ENCODE data around the gene FOXA1. TPM values are rescaled to one million over a fixed set of nuclear protein-coding genes. Genes with fewer than 3 reads are reported as not detected.

Gene FOXA1
- total RNA-seq, 1 donor from 2014 or later = not detected

DNA sequence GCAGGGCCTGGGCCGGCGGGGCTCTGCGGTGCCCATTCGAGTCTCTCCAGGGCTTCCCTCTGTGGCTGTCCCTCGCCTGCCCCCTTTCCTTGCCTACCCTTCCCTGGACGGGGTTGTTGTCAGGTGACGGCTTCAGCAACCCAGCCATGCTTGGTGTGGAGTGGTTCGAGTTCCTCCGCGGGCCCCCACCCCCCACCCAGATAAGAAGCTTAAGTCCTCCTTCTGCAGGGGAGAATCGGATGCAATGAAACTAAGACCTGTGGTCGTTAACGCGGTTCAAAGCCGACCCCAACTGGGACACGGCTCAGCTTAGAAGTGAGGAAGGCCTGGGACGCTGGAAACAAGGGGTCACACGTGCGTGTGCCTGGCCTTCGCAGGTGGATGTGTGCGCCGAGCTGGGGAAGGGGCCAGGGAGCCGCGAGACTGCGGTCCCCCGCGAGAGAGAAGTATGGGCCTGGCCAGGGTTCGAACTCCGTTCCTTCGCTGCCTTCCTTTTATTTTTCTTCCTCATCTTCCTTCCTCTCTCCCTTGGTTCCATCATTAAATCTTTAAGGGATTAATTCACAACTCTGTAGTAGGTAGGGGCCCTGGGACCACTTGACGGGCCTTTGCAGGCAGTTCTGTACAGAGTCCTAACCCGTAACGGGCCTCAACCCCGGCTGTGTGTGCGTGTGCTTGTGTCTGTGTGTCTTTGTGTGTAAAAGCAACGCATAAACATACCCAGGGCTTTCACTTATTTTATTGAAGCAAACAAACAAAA lies 3.9 kb upstream of the FOXA1 start:
- DNase-seq = no peak
- H3K4me3 Mint-ChIP-seq (ENCODE audit: unreplicated experiment) = peak overlapping the region; percentile 86

DNA sequence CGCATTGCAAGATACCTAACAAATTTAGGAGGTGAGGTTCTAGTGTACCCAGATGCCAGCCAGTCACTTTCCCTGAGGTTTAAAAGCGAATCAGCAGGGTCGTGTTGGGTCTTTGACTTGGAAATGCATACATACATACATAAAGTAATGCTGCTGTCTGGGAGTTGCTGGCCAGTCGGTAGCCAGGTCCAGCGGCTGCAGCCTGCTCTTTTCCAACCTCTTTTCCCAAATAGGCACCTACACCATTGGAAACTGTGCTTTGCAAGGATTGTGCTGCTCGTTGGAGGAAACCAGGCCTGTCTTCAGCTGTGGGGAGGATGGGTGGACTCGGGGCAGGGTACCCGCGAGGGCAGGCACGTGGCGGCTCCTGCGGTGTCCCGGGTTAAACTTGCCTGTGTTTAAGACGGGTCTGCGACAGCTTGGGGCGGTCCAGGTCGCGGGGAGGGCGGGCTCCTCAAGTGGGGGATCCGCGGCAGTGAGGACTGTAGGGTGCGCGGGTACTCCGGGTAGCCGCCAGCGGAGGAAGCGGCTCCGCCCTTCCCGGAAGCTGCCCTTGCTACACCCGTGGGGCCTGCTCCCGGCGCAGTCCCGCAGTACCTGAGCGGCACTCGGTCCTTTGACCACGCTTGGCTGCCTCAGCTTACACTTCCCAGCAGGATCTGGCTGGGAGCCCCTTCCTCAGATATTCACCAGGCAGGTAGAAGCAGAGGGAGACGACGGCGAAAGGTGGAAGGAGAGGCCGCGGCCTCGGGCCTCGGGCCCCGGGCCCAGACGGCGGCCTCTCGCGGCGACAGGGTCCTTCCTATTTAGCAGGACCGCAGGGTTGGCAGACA lies 3.1 kb upstream of the FOXA1 start:
- H3K4me1 Mint-ChIP-seq (ENCODE audit: low read depth, unreplicated experiment) = peaks cover 14% of the 10 kb centered on the region
- H3K27me3 Mint-ChIP-seq (ENCODE audit: unreplicated experiment) = peaks cover 41% of the 10 kb centered on the region
- H3K4me3 Mint-ChIP-seq (ENCODE audit: unreplicated experiment) = peak overlapping the region; percentile 55
- TF ChIP-seq, protein P1, sequence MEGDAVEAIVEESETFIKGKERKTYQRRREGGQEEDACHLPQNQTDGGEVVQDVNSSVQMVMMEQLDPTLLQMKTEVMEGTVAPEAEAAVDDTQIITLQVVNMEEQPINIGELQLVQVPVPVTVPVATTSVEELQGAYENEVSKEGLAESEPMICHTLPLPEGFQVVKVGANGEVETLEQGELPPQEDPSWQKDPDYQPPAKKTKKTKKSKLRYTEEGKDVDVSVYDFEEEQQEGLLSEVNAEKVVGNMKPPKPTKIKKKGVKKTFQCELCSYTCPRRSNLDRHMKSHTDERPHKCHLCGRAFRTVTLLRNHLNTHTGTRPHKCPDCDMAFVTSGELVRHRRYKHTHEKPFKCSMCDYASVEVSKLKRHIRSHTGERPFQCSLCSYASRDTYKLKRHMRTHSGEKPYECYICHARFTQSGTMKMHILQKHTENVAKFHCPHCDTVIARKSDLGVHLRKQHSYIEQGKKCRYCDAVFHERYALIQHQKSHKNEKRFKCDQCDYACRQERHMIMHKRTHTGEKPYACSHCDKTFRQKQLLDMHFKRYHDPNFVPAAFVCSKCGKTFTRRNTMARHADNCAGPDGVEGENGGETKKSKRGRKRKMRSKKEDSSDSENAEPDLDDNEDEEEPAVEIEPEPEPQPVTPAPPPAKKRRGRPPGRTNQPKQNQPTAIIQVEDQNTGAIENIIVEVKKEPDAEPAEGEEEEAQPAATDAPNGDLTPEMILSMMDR (IDR thresholded peaks at IDR 0.05; ENCODE audit: partially characterized antibody, unreplicated experiment) = no peak
- peaks cover 11% of the 10 kb centered on the region for H3K9me3 Mint-ChIP-seq (ENCODE audit: unreplicated experiment)
- no peak for DNase-seq
- no peaks in the 10 kb centered on the region for H3K36me3 Mint-ChIP-seq (ENCODE audit: unreplicated experiment)
- H3K27ac Mint-ChIP-seq (ENCODE audit: unreplicated experiment) = no peak overlapping the region

More for the DNA sequence above, 3.9 kb upstream of the FOXA1 start:
- Mint-ChIP-seq H3K27ac (ENCODE audit: unreplicated experiment) (no peak overlapping the region), H3K27me3 (ENCODE audit: unreplicated experiment) (peaks cover 43% of the 10 kb centered on the region), H3K4me1 (ENCODE audit: low read depth, unreplicated experiment) (peaks cover 14% of the 10 kb centered on the region), H3K36me3 (ENCODE audit: unreplicated experiment) (no peaks in the 10 kb centered on the region), H3K9me3 (ENCODE audit: unreplicated experiment) (peaks cover 11% of the 10 kb centered on the region)
- TF ChIP-seq, protein P1 (IDR thresholded peaks at IDR 0.05; ENCODE audit: partially characterized antibody, unreplicated experiment) = no peak

DNA sequence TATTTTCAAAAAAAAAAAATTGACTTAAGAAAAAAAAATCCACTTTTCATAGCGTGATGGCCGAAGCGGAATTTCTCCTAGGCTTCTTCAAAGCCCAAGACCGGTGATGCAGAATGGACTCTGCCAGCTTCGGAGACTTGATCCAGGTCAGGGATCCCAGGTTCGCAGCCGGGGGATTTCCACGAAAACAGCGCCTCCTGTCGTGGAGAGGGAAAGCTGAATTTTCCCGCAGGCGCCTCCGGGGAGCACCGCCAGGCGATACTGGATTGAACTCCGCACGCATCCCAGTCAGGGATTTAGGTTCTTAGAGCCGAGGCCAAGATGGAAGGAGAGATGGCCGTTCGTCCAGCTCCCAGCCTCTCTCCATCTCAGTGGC lies 2.5 kb upstream of the FOXA1 start:
- H3K9me3 Mint-ChIP-seq (ENCODE audit: unreplicated experiment) = peaks cover 11% of the 10 kb centered on the region
- no peak overlapping the region for H3K27ac Mint-ChIP-seq (ENCODE audit: unreplicated experiment)
- no peak overlapping the region for H3K4me3 Mint-ChIP-seq (ENCODE audit: unreplicated experiment)
- TF ChIP-seq, protein P1 (IDR thresholded peaks at IDR 0.05; ENCODE audit: partially characterized antibody, unreplicated experiment) = peak; percentile 61
- H3K4me1 Mint-ChIP-seq (ENCODE audit: low read depth, unreplicated experiment) = peaks cover 14% of the 10 kb centered on the region
- peak; percentile 63 for DNase-seq
- H3K27me3 Mint-ChIP-seq (ENCODE audit: unreplicated experiment) = peaks cover 41% of the 10 kb centered on the region
- no peaks in the 10 kb centered on the region for H3K36me3 Mint-ChIP-seq (ENCODE audit: unreplicated experiment)

DNA sequence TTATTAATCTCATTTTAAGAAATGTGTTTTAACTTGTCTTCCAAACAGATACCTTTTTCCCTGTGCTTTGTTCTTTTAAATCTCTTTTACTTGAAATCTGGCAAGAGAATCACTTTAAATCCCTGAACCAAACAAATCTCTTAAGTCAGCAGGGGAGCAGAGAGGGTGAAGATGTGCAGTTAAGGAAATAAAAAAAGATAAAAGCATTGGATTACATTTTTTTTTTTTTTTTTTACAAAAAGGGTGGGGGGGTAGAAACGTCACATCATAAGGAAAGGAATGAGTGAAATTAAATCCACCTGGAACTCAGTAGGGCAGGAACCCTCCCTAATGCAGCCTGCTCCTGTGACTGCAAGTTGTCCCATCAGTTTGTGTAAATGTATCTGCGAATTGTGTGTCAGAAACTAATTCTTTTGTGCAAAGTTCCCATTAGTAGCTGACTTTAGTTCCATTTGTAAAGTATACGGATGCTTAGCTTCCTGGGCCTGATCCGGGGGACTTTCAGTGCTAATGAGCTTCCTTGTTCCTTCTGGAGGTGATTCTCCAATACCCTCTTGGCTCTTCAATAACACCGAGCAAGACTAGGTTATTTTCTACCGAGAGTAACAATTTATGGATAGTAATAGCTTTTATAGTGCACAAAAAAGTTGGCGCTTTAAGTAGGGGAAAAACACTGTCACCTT lies 1.9 kb upstream of the FOXA1 start:
- Mint-ChIP-seq H3K36me3 (ENCODE audit: unreplicated experiment) (no peaks in the 10 kb centered on the region), H3K9me3 (ENCODE audit: unreplicated experiment) (peaks cover 11% of the 10 kb centered on the region), H3K4me1 (ENCODE audit: low read depth, unreplicated experiment) (peaks cover 14% of the 10 kb centered on the region), H3K27ac (ENCODE audit: unreplicated experiment) (no peak overlapping the region), H3K4me3 (ENCODE audit: unreplicated experiment) (no peak overlapping the region), H3K27me3 (ENCODE audit: unreplicated experiment) (peaks cover 43% of the 10 kb centered on the region)
- TF ChIP-seq, protein P1 (IDR thresholded peaks at IDR 0.05; ENCODE audit: partially characterized antibody, unreplicated experiment) = no peak
- DNase-seq = no peak

All from glutamatergic neuron (in vitro differentiated cells).